HG03025 (cell line): ENCODE measurements around the gene AEN.

Experiments used
- ATAC-seq: cut with Tn5 transposase; IDR thresholded peaks from one replicate; pipeline ENCODE4 v1.9.1; 2021; ENCODE audit warnings: mild to moderate bottlenecking, moderate library complexity; ENCODE audit not compliant: unreplicated experiment, low FRiP score

AEN gene

GRCh38 chr15:88620995-88621772 lies at the start of gene AEN:
Gene AEN (plus strand): TSS chr15:88621340. CDS start chr15:88626210, 4,870 bp downstream.
- ATAC-seq = peak; percentile 89

GRCh38 chr15:88571852-88572259 lies 49.3 kb upstream of the AEN start:
- ATAC-seq = no peak

GRCh38 chr15:88574077-88574476 lies 47.1 kb upstream of the AEN start:
- no peak for ATAC-seq

GRCh38 chr15:88574655-88575054 lies 46.5 kb upstream of the AEN start:
- ATAC-seq = no peak

- ATAC-seq = no peak
Measured at GRCh38 chr15:88579322-88579721, 41.8 kb upstream of the AEN start.

GRCh38 chr15:88580532-88580931 lies 40.6 kb upstream of the AEN start:
- no peak for ATAC-seq

- no peak for ATAC-seq
Measured at GRCh38 chr15:88586401-88587162, 34.6 kb upstream of the AEN start.

GRCh38 chr15:88590759-88591158 lies 30.4 kb upstream of the AEN start:
- ATAC-seq = no peak

- no peak for ATAC-seq
Measured at GRCh38 chr15:88591384-88591783, 29.8 kb upstream of the AEN start.

- ATAC-seq = no peak
Measured at GRCh38 chr15:88603885-88604284, 17.3 kb upstream of the AEN start.

GRCh38 chr15:88604381-88605188 lies 16.6 kb upstream of the AEN start:
- no peak for ATAC-seq

GRCh38 chr15:88605189-88606069 lies 15.7 kb upstream of the AEN start:
- ATAC-seq = no peak

GRCh38 chr15:88606070-88606794 lies 14.9 kb upstream of the AEN start:
- ATAC-seq = no peak

- ATAC-seq = no peak
Measured at GRCh38 chr15:88607951-88608350, 13.2 kb upstream of the AEN start.

GRCh38 chr15:88608607-88609181 lies 12.4 kb upstream of the AEN start:
- no peak for ATAC-seq

- no peak for ATAC-seq
Measured at GRCh38 chr15:88609344-88610090, 11.6 kb upstream of the AEN start.

GRCh38 chr15:88610701-88611231 lies 10.4 kb upstream of the AEN start:
- ATAC-seq = no peak

- no peak for ATAC-seq
Measured at GRCh38 chr15:88612186-88612796, 8.8 kb upstream of the AEN start.
